B cell (primary cell): Measurements from ENCODE around the gene ODAD4. TPM values are rescaled to one million over a fixed set of nuclear protein-coding genes. Genes with fewer than 3 reads are reported as not detected.

Experiments used
- ATAC-seq: fragments of 200-7000 bp; cut with Tn5 transposase; one replicate; pipeline ENCODE4 v1.10.0; 2021; ENCODE audit warnings: low read depth, mild to moderate bottlenecking, moderate number of reproducible peaks, moderate library complexity
- CTCF ChIA-PET: fragments of 350-600 bp; sonication (Branson Sonifier 250); formaldehyde crosslinking; loops from one replicate; lab custom pipeline; 2021; ENCODE audit warnings: antibody characterized with exemption, inconsistent platforms; lab: Charles Lee
- POLR2A ChIA-PET: fragments of 350-600 bp; sonication (Branson Sonifier 250); formaldehyde crosslinking; loops from one replicate; lab custom pipeline; 2021; ENCODE audit warnings: antibody characterized with exemption; lab: Charles Lee
- DNase-seq: peaks from one replicate; pipeline ENCODE4 v3.0.0; 2013
- H2AFZ ChIP-seq: 2 replicates; pipeline ENCODE4 v1.6.1; 2012; ENCODE audit warnings: mild to moderate bottlenecking, low read depth, low read length; ENCODE audit not compliant: insufficient read depth, poor library complexity, severe bottlenecking
- H3K27ac ChIP-seq, 2 donors: 1 replicate in 1 of 2; 2 replicates in 1 of 2; pipeline ENCODE4 v1.5.1; 2012 to 2013; ENCODE audit warnings: low read length in 2 of 2, mild to moderate bottlenecking in 2 of 2, moderate library complexity in 1 of 2
- H3K27me3 ChIP-seq, 4 experiments: fragments of 200-600 bp in 1 of 4; sonication (generic) in 1 of 4; replicated peaks in 1 of 4; 1 replicate in 2 of 4; 2 replicates in 2 of 4; pipeline versions ENCODE4 v1.6.1 to v1.7.0; 2013 to 2016; ENCODE audit warnings: low read length in 3 of 4, mild to moderate bottlenecking in 2 of 4, mixed read lengths in 1 of 4, moderate library complexity in 1 of 4; ENCODE audit not compliant: insufficient read depth in 4 of 4, control insufficient read depth in 3 of 4; ENCODE audit errors: control extremely low read depth in 1 of 4
- H3K36me3 ChIP-seq, 2 experiments: replicated peaks in 1 of 2; 1 replicate in 1 of 2; 2 replicates in 1 of 2; pipeline versions ENCODE4 v1.6.1 to v1.7.1; 2013; ENCODE audit warnings: low read length in 1 of 2; ENCODE audit not compliant: insufficient read depth in 2 of 2, control insufficient read depth in 1 of 2; ENCODE audit errors: control extremely low read depth in 1 of 2, extremely low read depth in 1 of 2
- H3K4me1 ChIP-seq, 2 donors: fragments of 200-600 bp in 1 of 2; sonication (generic) in 1 of 2; 1 replicate in 1 of 2; 2 replicates in 1 of 2; pipeline versions ENCODE4 v1.5.1 to v1.6.1; 2013 to 2017; ENCODE audit warnings: low read length in 2 of 2; ENCODE audit not compliant: control insufficient read depth in 2 of 2, insufficient read depth in 2 of 2
- H3K4me2 ChIP-seq: replicated peaks from 2 replicates; pipeline ENCODE3; 2012; ENCODE audit warnings: mild to moderate bottlenecking, low read depth, low read length; ENCODE audit not compliant: poor library complexity, severe bottlenecking
- H3K4me3 ChIP-seq, 5 experiments: fragments of 200-600 bp in 1 of 5; sonication (generic) in 1 of 5; 1 replicate in 3 of 5; 2 replicates in 2 of 5; pipeline versions ENCODE4 v1.5.1 to v1.7.0; 2011 to 2016; ENCODE audit warnings: low read length in 4 of 5, mild to moderate bottlenecking in 4 of 5, low read depth in 2 of 5, control low read depth in 1 of 5, moderate library complexity in 1 of 5; ENCODE audit not compliant: insufficient read depth in 1 of 5; ENCODE audit errors: control extremely low read depth in 1 of 5, extremely low read depth in 1 of 5
- H3K79me2 ChIP-seq: fragments of 200-600 bp; sonication (generic); one replicate; pipeline ENCODE4 v1.6.0; 2016; ENCODE audit warnings: low read length; ENCODE audit not compliant: control insufficient read depth, insufficient read depth
- H3K9ac ChIP-seq: fragments of 200-600 bp; sonication (generic); 2 replicates; pipeline ENCODE4 v1.6.1; 2017; ENCODE audit warnings: mild to moderate bottlenecking, low read length, moderate library complexity
- H3K9me3 ChIP-seq, 3 donors: one replicate each; pipeline versions ENCODE4 v1.6.1 to v1.7.1; 2013; ENCODE audit warnings: low read length in 2 of 3; ENCODE audit not compliant: control insufficient read depth in 2 of 3, insufficient read depth in 1 of 3; ENCODE audit errors: control extremely low read depth in 1 of 3
- H4K20me1 ChIP-seq: 2 replicates; pipeline ENCODE4 v1.6.0; 2012; ENCODE audit warnings: mild to moderate bottlenecking, low read length; ENCODE audit not compliant: insufficient read depth, control insufficient read depth, poor library complexity, severe bottlenecking
- H3K27ac Mint-ChIP-seq: one replicate; pipeline ENCODE4 v1.8.0; 2021; ENCODE audit warnings: mixed read lengths
- H3K27me3 Mint-ChIP-seq: one replicate; pipeline ENCODE4 v1.8.0; 2021; ENCODE audit warnings: mixed read lengths
- H3K4me1 Mint-ChIP-seq: one replicate; pipeline ENCODE4 v1.8.0; 2021; ENCODE audit warnings: mixed read lengths
- H3K4me3 Mint-ChIP-seq: one replicate; pipeline ENCODE4 v1.8.0; 2021; ENCODE audit warnings: mixed read lengths
- H3K9me3 Mint-ChIP-seq: one replicate; pipeline ENCODE4 v1.8.0; 2022; ENCODE audit warnings: mixed read lengths; ENCODE audit not compliant: insufficient read depth
- CTCF ChIP-seq: fragments of 200-600 bp; IDR thresholded peaks from one replicate; pipeline ENCODE4 v1.8.0; 2022; ENCODE audit warnings: antibody characterized with exemption, mild to moderate bottlenecking
- EZH2 ChIP-seq: IDR thresholded peaks from 2 replicates; pipeline ENCODE4 v1.6.1; 2012; ENCODE audit warnings: borderline replicate concordance, low read depth, mild to moderate bottlenecking, moderate library complexity, low read length; ENCODE audit not compliant: insufficient read depth, poor library complexity, severe bottlenecking
- WGBS: methylation state at CpG from one replicate; pipeline ENCODE4 v1.1.5; 2013; ENCODE audit warnings: missing lambda C conversion rate; ENCODE audit not compliant: insufficient coverage; 5-methylcytosine and 5-hydroxymethylcytosine counted together
- intact Hi-C: fragments of 100-400 bp; cut with micrococcal nuclease; formaldehyde crosslinking; loops from one replicate; pipeline ENCODE4 v1.10.0; 2022
- polyA plus RNA-seq: library from polyadenylated mRNA; depleted of rRNA; stranded (reverse); fragments of >200 nt; gene quantifications from 2 replicates; pipeline ENCODE4 v1.2.3, GENCODE V29; 2012
- total RNA-seq, 2 donors: library from RNA; stranded (reverse); fragments of 120-200 nt in 1 of 2; gene quantifications; 1 replicate in 1 of 2; 2 replicates in 1 of 2; pipeline versions ENCODE4 v1.2.3 to v1.2.4, GENCODE V29; 2013 to 2022

ODAD4 gene
- total and polyA plus RNA-seq, 2 donors (not counting 1 experiment from before 2014, with no cell fraction given), result 0.27 TPM; not detected in 1

GRCh38 chr17:41920580-41920955 lies 9.8 kb upstream of the ODAD4 start:
- H3K4me3 ChIP-seq, result no peak overlapping the region
- DNase-seq (no peak), ATAC-seq (no peak)
- H3K9ac ChIP-seq, result no peak overlapping the region
- peaks cover 15 to 23% of the 10 kb centered on the region in 2 donors for H3K4me1 ChIP-seq
- Mint-ChIP-seq H3K27me3 (no peaks in the 10 kb centered on the region), H3K9me3 (no peaks in the 10 kb centered on the region), H3K4me3 (no peak overlapping the region), H3K27ac (no peak overlapping the region), H3K4me1 (peaks cover 27% of the 10 kb centered on the region)
- no peak overlapping the region for H3K27ac ChIP-seq
- intact Hi-C loops, result no loop called here
- H4K20me1 ChIP-seq, result peaks cover 20% of the 10 kb centered on the region
- ChIA-PET CTCF (interaction anchor here (0.7 to 1.1 kb wide), 2 partner anchors 202 to 225 kb away, joined by 3 read pairs; partner anchors contain the start of gene HSPB9), POLR2A (interaction anchor here (0.6 to 0.9 kb wide), 3 partner anchors 10 to 1966 kb away, joined by 3 to 8 read pairs (median 7); partner anchors contain the start of gene ODAD4)
- H3K9me3 ChIP-seq, result no peaks in the 10 kb centered on the region
- H2AFZ ChIP-seq, result no peak overlapping the region
- H3K79me2 ChIP-seq, result peaks cover 36% of the 10 kb centered on the region
- H3K4me2 ChIP-seq, result no peak overlapping the region
- H3K27me3 ChIP-seq, result no peaks in the 10 kb centered on the region
- no peaks in the 10 kb centered on the region for H3K36me3 ChIP-seq
- 93% methylated on average over 4 of the region's 5 CpGs for WGBS
- TF ChIP-seq EZH2, result no peak
- no peak for TF ChIP-seq CTCF

- Histone ChIP-seq H4K20me1 (no peaks in the 10 kb centered on the region), H3K4me3 (no peak overlapping the region), H2AFZ (no peak overlapping the region), H3K9me3 (no peaks in the 10 kb centered on the region), H3K4me1 (peaks cover 5 to 22% of the 10 kb centered on the region in 2 donors), H3K36me3 (no peaks in the 10 kb centered on the region), H3K9ac (no peak overlapping the region), H3K4me2 (no peak overlapping the region), H3K27me3 (no peaks in the 10 kb centered on the region), H3K79me2 (no peaks in the 10 kb centered on the region), H3K27ac (no peak overlapping the region)
- DNase-seq, result no peak
- CTCF ChIA-PET, result interaction anchor here (0.7 kb wide), 1 partner anchor 395 kb away, joined by 3 read pairs; no protein-coding TSS in a partner anchor
- no peaks in the 10 kb centered on the region for H3K27me3 Mint-ChIP-seq
- no peak overlapping the region for H3K4me3 Mint-ChIP-seq
- no peaks in the 10 kb centered on the region for H3K9me3 Mint-ChIP-seq
- POLR2A ChIA-PET, result interaction anchor here (0.7 kb wide), 1 partner anchor 195 kb away, joined by 4 read pairs; no protein-coding TSS in a partner anchor
- peaks cover 27% of the 10 kb centered on the region for H3K4me1 Mint-ChIP-seq
- no peak overlapping the region for H3K27ac Mint-ChIP-seq
- no peak for TF ChIP-seq CTCF
- no peak for TF ChIP-seq EZH2
- intact Hi-C loops, result no loop called here
- 83% methylated on average over 3 of the region's 7 CpGs for WGBS
- no peak for ATAC-seq
These were observed 4.3 kb upstream of the ODAD4 start for GRCh38 chr17:41925991-41926590.
